Measurements from ENCODE around the gene GPR87. TPM values are rescaled to one million over a fixed set of nuclear protein-coding genes. Genes with fewer than 3 reads are reported as not detected.

The GPR87 gene
- total RNA-seq, 1 experiment from 2014 or later, result not detected

- DNase-seq (ENCODE audit: low spot score), result no peak
- intact Hi-C loops (cut with micrococcal nuclease; ENCODE audit: unreplicated experiment), result no loop called here
- POLR2A ChIA-PET (ENCODE audit: low non-redundant PET), result no interaction called here
Observed at GRCh38 chr3:151305775-151306151, 10.9 kb downstream of the GPR87 start.

GRCh38 chr3:151305060-151305774 is 11.4 kb downstream of the GPR87 start:
- no peaks in the 10 kb centered on the region for H3K36me3 ChIP-seq (ENCODE audit: insufficient read depth, low read length, poor library complexity, severe bottlenecking)
- intact Hi-C loops (cut with micrococcal nuclease; ENCODE audit: unreplicated experiment), result no loop called here
- ChIA-PET CTCF (no interaction called here), POLR2A (ENCODE audit: low non-redundant PET) (no interaction called here)
- no peaks in the 10 kb centered on the region for H3K4me1 ChIP-seq (ENCODE audit: insufficient read depth, low read length, poor library complexity, severe bottlenecking)
- DNase-seq (ENCODE audit: low spot score), result peak; percentile 63
- no peak overlapping the region for H3K4me3 ChIP-seq (ENCODE audit: low read depth, low read length, poor library complexity, severe bottlenecking)
- no peaks in the 10 kb centered on the region for H3K27me3 ChIP-seq (replicated peaks; ENCODE audit: insufficient read depth, low read depth, low read length, poor library complexity)
- TF ChIP-seq EZH2 (IDR thresholded peaks at IDR 0.05; ENCODE audit: borderline replicate concordance, low read depth, low read length, poor library complexity, severe bottlenecking), result no peak
- no peak overlapping the region for H3K27ac ChIP-seq (ENCODE audit: low read depth, low read length, poor library complexity, severe bottlenecking)
- no peaks in the 10 kb centered on the region for H3K9me3 ChIP-seq (ENCODE audit: low read depth, low read length, poor library complexity, severe bottlenecking)
- BruUV-seq (replicated peaks), result no TSS peak

More at GRCh38 chr3:151305775-151306151, 10.9 kb downstream of the GPR87 start:
- TF ChIP-seq EZH2 (IDR thresholded peaks at IDR 0.05; ENCODE audit: borderline replicate concordance, low read depth, low read length, poor library complexity, severe bottlenecking) (no peak), CTCF (conservative IDR thresholded peaks at IDR 0.05; ENCODE audit: low read depth, low read length) (no peak)
- Histone ChIP-seq H3K4me1 (ENCODE audit: insufficient read depth, low read length, poor library complexity, severe bottlenecking) (no peaks in the 10 kb centered on the region), H3K9me3 (ENCODE audit: low read depth, low read length, poor library complexity, severe bottlenecking) (no peaks in the 10 kb centered on the region), H3K27me3 (replicated peaks; ENCODE audit: insufficient read depth, low read depth, low read length, poor library complexity) (no peaks in the 10 kb centered on the region), H3K4me3 (ENCODE audit: low read depth, low read length, poor library complexity, severe bottlenecking) (no peak overlapping the region), H3K27ac (ENCODE audit: low read depth, low read length, poor library complexity, severe bottlenecking) (no peak overlapping the region), H3K36me3 (ENCODE audit: insufficient read depth, low read length, poor library complexity, severe bottlenecking) (no peaks in the 10 kb centered on the region)
- no TSS peak for BruUV-seq (replicated peaks)
- CTCF ChIA-PET, result no interaction called here

GRCh38 chr3:151303751-151304150 is 12.9 kb downstream of the GPR87 start:
- no TSS peak for BruUV-seq (replicated peaks)
- DNase-seq (ENCODE audit: low spot score), result no peak
- Histone ChIP-seq H3K27ac (ENCODE audit: low read depth, low read length, poor library complexity, severe bottlenecking) (no peak overlapping the region), H3K27me3 (replicated peaks; ENCODE audit: insufficient read depth, low read depth, low read length, poor library complexity) (no peaks in the 10 kb centered on the region), H3K36me3 (ENCODE audit: insufficient read depth, low read length, poor library complexity, severe bottlenecking) (no peaks in the 10 kb centered on the region), H3K4me1 (ENCODE audit: insufficient read depth, low read length, poor library complexity, severe bottlenecking) (no peaks in the 10 kb centered on the region), H3K4me3 (ENCODE audit: low read depth, low read length, poor library complexity, severe bottlenecking) (no peak overlapping the region), H3K9me3 (ENCODE audit: low read depth, low read length, poor library complexity, severe bottlenecking) (no peaks in the 10 kb centered on the region)
- TF ChIP-seq CTCF (conservative IDR thresholded peaks at IDR 0.05; ENCODE audit: low read depth, low read length), result no peak
- ChIA-PET CTCF (no interaction called here), POLR2A (ENCODE audit: low non-redundant PET) (interaction anchor here (0.6 kb wide), 1 partner anchor 882 kb away, joined by 3 read pairs; no protein-coding TSS in a partner anchor)
- intact Hi-C loops (cut with micrococcal nuclease; ENCODE audit: unreplicated experiment), result no loop called here

GRCh38 chr3:151301787-151302186 is 14.8 kb downstream of the GPR87 start:
- POLR2A ChIA-PET (ENCODE audit: low non-redundant PET), result no interaction called here
- H3K36me3 ChIP-seq (ENCODE audit: insufficient read depth, low read length, poor library complexity, severe bottlenecking), result no peaks in the 10 kb centered on the region
- no peak for TF ChIP-seq CTCF (conservative IDR thresholded peaks at IDR 0.05; ENCODE audit: low read depth, low read length)
- TF ChIP-seq EZH2 (IDR thresholded peaks at IDR 0.05; ENCODE audit: borderline replicate concordance, low read depth, low read length, poor library complexity, severe bottlenecking), result no peak
- CTCF ChIA-PET, result no interaction called here
- intact Hi-C loops (cut with micrococcal nuclease; ENCODE audit: unreplicated experiment), result no loop called here
- H3K9me3 ChIP-seq (ENCODE audit: low read depth, low read length, poor library complexity, severe bottlenecking), result no peaks in the 10 kb centered on the region
- H3K4me3 ChIP-seq (ENCODE audit: low read depth, low read length, poor library complexity, severe bottlenecking), result no peak overlapping the region
- H3K4me1 ChIP-seq (ENCODE audit: insufficient read depth, low read length, poor library complexity, severe bottlenecking), result no peaks in the 10 kb centered on the region
- BruUV-seq (replicated peaks), result no TSS peak
- H3K27ac ChIP-seq (ENCODE audit: low read depth, low read length, poor library complexity, severe bottlenecking), result no peak overlapping the region
- H3K27me3 ChIP-seq (replicated peaks; ENCODE audit: insufficient read depth, low read depth, low read length, poor library complexity), result no peaks in the 10 kb centered on the region
- DNase-seq (ENCODE audit: low spot score), result no peak
